Activated CD8-positive, alpha-beta memory T cell treated with anti-CD3 and anti-CD28 coated beads, Interleukin-2, amount 50 U/mL, for 24 hours (primary cell): ENCODE data around the gene TAS2R16.
"Not testable (repeated sequence)": the region's sequence is repeated elsewhere in the genome, so short reads cannot be mapped to it uniquely, and the experiment has no call there.

ENCODE experiments used
- DNase-seq: peaks from one replicate; pipeline ENCODE4 v3.0.0-alpha.2; 2020; ENCODE audit errors: extremely low read depth

The TAS2R16 gene

GRCh38 chr7:122972056-122972455 is 23.4 kb downstream of the TAS2R16 start:
- no peak for DNase-seq

GRCh38 chr7:122970740-122971725 is 24.5 kb downstream of the TAS2R16 start:
- DNase-seq: no peak

- no peak for DNase-seq
Observed at GRCh38 chr7:122968389-122968788, 27.1 kb downstream of the TAS2R16 start.

- DNase-seq: no peak
Observed at GRCh38 chr7:122965306-122965705, 30.2 kb downstream of the TAS2R16 start.

GRCh38 chr7:122953678-122954077 is 41.8 kb downstream of the TAS2R16 start:
- DNase-seq: not testable (repeated sequence)

- DNase-seq: no peak
Observed at GRCh38 chr7:122951006-122951405, 44.5 kb downstream of the TAS2R16 start.

GRCh38 chr7:122949186-122949585 is 46.3 kb downstream of the TAS2R16 start:
- DNase-seq: no peak
